Adrenal gland (tissue), 5 donors: Measurements from ENCODE around the gene CLCF1.

Source experiments
- POLR2A ChIP-seq, 2 donors: fragments of 450-650 bp; IDR thresholded peaks; one replicate each; pipeline ENCODE4 v1.6.1; 2017; ENCODE audit warnings: antibody characterized with exemption in 2 of 2, mild to moderate bottlenecking in 2 of 2, moderate library complexity in 1 of 2
- TF ChIP-seq, protein P1 (sequence below), 6 experiments: fragments of 450-650 bp in 4 of 6; fragments of 200-600 bp in 2 of 6; sonication (generic) in 1 of 6; IDR thresholded peaks; 1 replicate in 5 of 6; 2 replicates in 1 of 6; pipeline versions ENCODE4 v1.5.1 to v1.8.0; 2016 to 2021; ENCODE audit warnings: antibody characterized with exemption in 6 of 6, mild to moderate bottlenecking in 2 of 6, moderate library complexity in 1 of 6
- donor health status: DM: no; HTN: no; CAD: no.

DNA sequence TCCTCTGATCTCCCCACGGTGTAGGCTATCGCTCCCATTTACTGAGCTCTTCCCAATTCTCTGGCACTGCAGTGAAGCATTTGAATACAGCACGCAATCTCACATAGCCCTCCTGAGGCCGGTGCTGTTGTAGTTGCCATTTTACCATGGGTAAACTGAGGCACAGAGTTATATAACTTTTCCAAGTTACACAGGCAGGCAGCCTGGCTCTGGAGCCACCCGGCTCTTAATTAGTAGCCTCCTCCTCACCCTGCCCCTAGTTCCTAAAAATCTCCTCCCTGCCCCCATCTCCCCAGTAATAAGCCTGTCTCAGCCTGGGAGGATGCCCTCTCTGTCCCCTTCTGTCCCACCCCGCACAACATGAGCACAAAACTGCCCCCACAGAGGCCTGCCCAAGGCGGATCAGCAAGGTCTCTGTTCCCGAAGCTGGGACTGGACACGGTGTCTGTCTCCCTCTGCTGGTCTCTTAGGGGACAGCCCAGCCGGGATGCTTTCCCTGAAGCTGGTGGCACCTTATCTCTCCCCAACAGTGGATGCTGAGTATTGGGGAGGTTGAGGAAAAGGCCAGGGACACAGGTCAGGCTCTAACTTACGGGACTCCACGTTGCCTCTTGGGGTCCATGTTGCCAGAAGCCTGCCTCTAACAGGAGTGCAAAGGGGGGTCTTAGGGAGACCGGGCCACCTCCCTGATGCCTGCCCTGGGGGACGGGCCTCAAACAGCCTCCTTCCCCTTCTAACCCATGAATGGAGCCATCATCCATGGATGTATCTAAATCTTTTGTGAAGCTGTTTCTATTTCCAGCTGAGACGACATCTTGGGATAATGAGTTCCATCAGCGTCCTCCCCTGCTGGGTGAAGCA, 9.1 kb upstream of the CLCF1 start:
- no peak for TF ChIP-seq POLR2A (IDR thresholded peaks at IDR 0.05)
- TF ChIP-seq, protein P1, sequence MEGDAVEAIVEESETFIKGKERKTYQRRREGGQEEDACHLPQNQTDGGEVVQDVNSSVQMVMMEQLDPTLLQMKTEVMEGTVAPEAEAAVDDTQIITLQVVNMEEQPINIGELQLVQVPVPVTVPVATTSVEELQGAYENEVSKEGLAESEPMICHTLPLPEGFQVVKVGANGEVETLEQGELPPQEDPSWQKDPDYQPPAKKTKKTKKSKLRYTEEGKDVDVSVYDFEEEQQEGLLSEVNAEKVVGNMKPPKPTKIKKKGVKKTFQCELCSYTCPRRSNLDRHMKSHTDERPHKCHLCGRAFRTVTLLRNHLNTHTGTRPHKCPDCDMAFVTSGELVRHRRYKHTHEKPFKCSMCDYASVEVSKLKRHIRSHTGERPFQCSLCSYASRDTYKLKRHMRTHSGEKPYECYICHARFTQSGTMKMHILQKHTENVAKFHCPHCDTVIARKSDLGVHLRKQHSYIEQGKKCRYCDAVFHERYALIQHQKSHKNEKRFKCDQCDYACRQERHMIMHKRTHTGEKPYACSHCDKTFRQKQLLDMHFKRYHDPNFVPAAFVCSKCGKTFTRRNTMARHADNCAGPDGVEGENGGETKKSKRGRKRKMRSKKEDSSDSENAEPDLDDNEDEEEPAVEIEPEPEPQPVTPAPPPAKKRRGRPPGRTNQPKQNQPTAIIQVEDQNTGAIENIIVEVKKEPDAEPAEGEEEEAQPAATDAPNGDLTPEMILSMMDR (IDR thresholded peaks at IDR 0.05): peak; percentile 95 to 99 (median 98)
